ENCODE measurements around the gene PLK2.

PLK2 gene

GRCh38 chr5:58497921-58498320, 38.0 kb upstream of the PLK2 start:
- intact Hi-C loops (cut with DNase I; ENCODE audit: low total_unique reads) = loop anchor here (10.0 kb wide), 1 partner anchor 347 kb away; no protein-coding TSS in a partner anchor
- no peaks in the 10 kb centered on the region for H3K4me1 ChIP-seq
- no peak overlapping the region for H3K27ac ChIP-seq

GRCh38 chr5:58497386-58497785, 37.5 kb upstream of the PLK2 start:
- DNase-seq = no peak
- Histone ChIP-seq H3K9me3 (no peaks in the 10 kb centered on the region), H3K27me3 (no peaks in the 10 kb centered on the region), H3K36me3 (no peaks in the 10 kb centered on the region), H3K4me3 (no peak overlapping the region), H3K27ac (no peak overlapping the region), H3K4me1 (no peaks in the 10 kb centered on the region)
- intact Hi-C loops (cut with DNase I; ENCODE audit: low total_unique reads) = loop anchor here (10.0 kb wide), 1 partner anchor 347 kb away; no protein-coding TSS in a partner anchor
- no peak for TF ChIP-seq CTCF (IDR thresholded peaks at IDR 0.05)

More at GRCh38 chr5:58497921-58498320, 38.0 kb upstream of the PLK2 start:
- Histone ChIP-seq H3K4me3 (no peak overlapping the region), H3K27me3 (peaks cover 0 to 4% of the 10 kb centered on the region in 2 donors), H3K36me3 (no peaks in the 10 kb centered on the region), H3K9me3 (no peaks in the 10 kb centered on the region)
- TF ChIP-seq CTCF (IDR thresholded peaks at IDR 0.05) = no peak
- no peak for DNase-seq

GRCh38 chr5:58496488-58496887, 36.6 kb upstream of the PLK2 start:
- DNase-seq = no peak
- intact Hi-C loops (cut with DNase I; ENCODE audit: low total_unique reads) = loop anchor here (10.0 kb wide), 1 partner anchor 348 kb away; no protein-coding TSS in a partner anchor
- no peak overlapping the region for H3K27ac ChIP-seq

GRCh38 chr5:58493141-58493540, 33.3 kb upstream of the PLK2 start:
- intact Hi-C loops (cut with DNase I; ENCODE audit: low total_unique reads) = loop anchor here (10.0 kb wide), 1 partner anchor 352 kb away; no protein-coding TSS in a partner anchor
- Histone ChIP-seq H3K4me1 (no peaks in the 10 kb centered on the region), H3K27ac (no peak overlapping the region), H3K36me3 (no peaks in the 10 kb centered on the region), H3K9me3 (no peaks in the 10 kb centered on the region), H3K27me3 (no peaks in the 10 kb centered on the region), H3K4me3 (no peak overlapping the region)
- no peak for DNase-seq
- no peak for TF ChIP-seq CTCF (IDR thresholded peaks at IDR 0.05)

More at GRCh38 chr5:58496488-58496887, 36.6 kb upstream of the PLK2 start:
- no peak overlapping the region for H3K4me3 ChIP-seq
- no peak for TF ChIP-seq CTCF (IDR thresholded peaks at IDR 0.05)
- no peaks in the 10 kb centered on the region for H3K36me3 ChIP-seq
- H3K27me3 ChIP-seq = no peaks in the 10 kb centered on the region
- no peaks in the 10 kb centered on the region for H3K4me1 ChIP-seq
- no peaks in the 10 kb centered on the region for H3K9me3 ChIP-seq

GRCh38 chr5:58491216-58491892, 31.5 kb upstream of the PLK2 start, which contains the start of gene GAPT:
GAPT (plus strand) TSS chr5:58491435; CDS start chr5:58494537, 3,102 bp downstream.
- intact Hi-C loops (cut with DNase I; ENCODE audit: low total_unique reads) = loop anchor here (10.0 kb wide), 1 partner anchor 353 kb away; no protein-coding TSS in a partner anchor
- H3K27ac ChIP-seq = no peak within 1 kb of the TSS
- no peaks in the 10 kb centered on the region for H3K9me3 ChIP-seq
- H3K4me3 ChIP-seq = no peak within 1 kb of the TSS
- H3K36me3 ChIP-seq = no peaks in the 10 kb centered on the region
- no peaks in the 10 kb centered on the region for H3K27me3 ChIP-seq
- DNase-seq = no peak
- H3K4me1 ChIP-seq = no peaks in the 10 kb centered on the region
- TF ChIP-seq CTCF (IDR thresholded peaks at IDR 0.05) = no peak

All from tibial artery (tissue), 4 donors.